GM19452 (cell line): ENCODE measurements around the gene CHKA.

Experiments used
- ATAC-seq: cut with Tn5 transposase; IDR thresholded peaks from one replicate; pipeline ENCODE4 v1.9.1; 2021; ENCODE audit not compliant: unreplicated experiment

Gene CHKA

GRCh38 chr11:68076371-68077042, 44.7 kb downstream of the CHKA start:
- ATAC-seq, result no peak

- ATAC-seq, result no peak
These were observed 46.4 kb downstream of the CHKA start for GRCh38 chr11:68074584-68075352.

- ATAC-seq, result no peak
These were observed 49.7 kb downstream of the CHKA start for GRCh38 chr11:68071281-68072048.

- no peak for ATAC-seq
These were observed 53.2 kb downstream of the CHKA start for GRCh38 chr11:68067991-68068390.

- ATAC-seq, result no peak
These were observed 54.4 kb downstream of the CHKA start for GRCh38 chr11:68066742-68067141.

GRCh38 chr11:68065841-68066240, 55.3 kb downstream of the CHKA start:
- no peak for ATAC-seq

- no peak for ATAC-seq
These were observed 56.3 kb downstream of the CHKA start for GRCh38 chr11:68064926-68065325.

- ATAC-seq, result no peak
These were observed 59.7 kb downstream of the CHKA start for GRCh38 chr11:68061508-68061907.

- no peak for ATAC-seq
These were observed 63.4 kb downstream of the CHKA start for GRCh38 chr11:68057807-68058206.

GRCh38 chr11:68056317-68057285, 64.6 kb downstream of the CHKA start:
- no peak for ATAC-seq

GRCh38 chr11:68053981-68054812, 67.0 kb downstream of the CHKA start:
- ATAC-seq, result no peak

- ATAC-seq, result no peak
These were observed 68.1 kb downstream of the CHKA start for GRCh38 chr11:68053117-68053516.

GRCh38 chr11:68052137-68052873, 68.9 kb downstream of the CHKA start:
- ATAC-seq, result no peak

GRCh38 chr11:68051191-68052136, 69.7 kb downstream of the CHKA start:
- ATAC-seq, result no peak

- no peak for ATAC-seq
These were observed 70.8 kb downstream of the CHKA start for GRCh38 chr11:68050371-68050841.

GRCh38 chr11:68049509-68050370, 71.4 kb downstream of the CHKA start:
- no peak for ATAC-seq
